Measurements from ENCODE around the gene SUMO4.

The SUMO4 gene

DNA sequence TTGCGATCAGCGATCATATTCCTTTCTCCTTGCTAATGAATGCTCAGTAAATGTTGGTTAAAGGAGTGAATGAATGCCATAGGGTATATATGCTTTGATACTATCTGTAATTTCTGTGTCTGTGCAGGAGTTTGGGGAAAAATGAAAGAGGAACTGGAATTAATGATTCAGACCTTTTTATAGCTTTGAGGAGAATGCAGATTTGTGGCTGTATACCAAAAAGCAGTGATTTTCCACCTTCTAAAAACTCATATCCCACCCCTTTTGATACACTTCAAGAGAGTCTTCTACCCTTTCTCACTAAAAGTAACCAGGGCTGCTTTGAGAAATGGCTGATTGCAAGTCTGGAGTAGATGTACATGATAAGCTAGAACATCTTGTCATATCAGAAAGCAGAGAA lies 26.6 kb upstream of the SUMO4 start:
- DNase-seq (ENCODE audit: extremely low read depth, low read depth): no peak
- TF ChIP-seq, protein P1, sequence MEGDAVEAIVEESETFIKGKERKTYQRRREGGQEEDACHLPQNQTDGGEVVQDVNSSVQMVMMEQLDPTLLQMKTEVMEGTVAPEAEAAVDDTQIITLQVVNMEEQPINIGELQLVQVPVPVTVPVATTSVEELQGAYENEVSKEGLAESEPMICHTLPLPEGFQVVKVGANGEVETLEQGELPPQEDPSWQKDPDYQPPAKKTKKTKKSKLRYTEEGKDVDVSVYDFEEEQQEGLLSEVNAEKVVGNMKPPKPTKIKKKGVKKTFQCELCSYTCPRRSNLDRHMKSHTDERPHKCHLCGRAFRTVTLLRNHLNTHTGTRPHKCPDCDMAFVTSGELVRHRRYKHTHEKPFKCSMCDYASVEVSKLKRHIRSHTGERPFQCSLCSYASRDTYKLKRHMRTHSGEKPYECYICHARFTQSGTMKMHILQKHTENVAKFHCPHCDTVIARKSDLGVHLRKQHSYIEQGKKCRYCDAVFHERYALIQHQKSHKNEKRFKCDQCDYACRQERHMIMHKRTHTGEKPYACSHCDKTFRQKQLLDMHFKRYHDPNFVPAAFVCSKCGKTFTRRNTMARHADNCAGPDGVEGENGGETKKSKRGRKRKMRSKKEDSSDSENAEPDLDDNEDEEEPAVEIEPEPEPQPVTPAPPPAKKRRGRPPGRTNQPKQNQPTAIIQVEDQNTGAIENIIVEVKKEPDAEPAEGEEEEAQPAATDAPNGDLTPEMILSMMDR (IDR thresholded peaks at IDR 0.05; ENCODE audit: low read depth, low read length): no peak

DNA sequence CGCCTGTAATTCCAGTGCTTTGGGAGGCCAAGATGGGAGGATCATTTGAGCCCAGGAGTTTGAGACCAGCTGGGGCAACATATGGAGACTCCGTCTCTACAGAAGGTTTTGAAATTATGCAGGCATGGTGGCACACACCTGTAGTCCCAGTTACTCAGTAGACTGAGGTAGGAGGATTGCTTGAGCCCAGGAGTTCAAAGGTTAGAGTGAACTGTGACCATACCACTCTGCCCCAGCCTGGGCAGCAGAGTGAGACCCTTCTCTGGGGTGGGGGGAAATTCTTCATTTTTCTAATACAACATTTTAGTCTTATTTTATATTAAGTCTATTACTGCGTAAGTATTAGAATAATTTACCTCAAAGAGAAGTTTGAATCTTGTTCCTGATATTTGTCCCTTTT lies 20.1 kb upstream of the SUMO4 start:
- no peak for DNase-seq (ENCODE audit: extremely low read depth, low read depth)

DNA sequence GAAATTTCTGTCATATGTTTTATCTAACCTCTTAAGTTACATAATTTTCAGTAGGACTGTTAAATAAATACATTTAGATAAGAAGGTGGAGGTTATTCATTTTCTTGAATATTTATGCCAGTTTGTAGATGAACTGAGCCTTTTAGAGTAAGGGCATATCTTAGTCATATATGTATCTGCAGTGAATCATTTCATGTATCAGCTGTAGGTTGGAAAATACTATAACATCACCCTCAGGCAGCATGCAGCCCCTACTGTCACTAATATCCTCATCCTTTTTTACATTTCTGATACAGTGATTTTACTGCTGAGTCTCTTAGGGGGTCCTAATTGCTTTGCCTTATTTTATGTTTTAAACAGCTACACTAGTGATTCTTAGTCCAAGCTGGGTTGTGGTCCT lies 19.5 kb upstream of the SUMO4 start:
- no peak for DNase-seq (ENCODE audit: extremely low read depth, low read depth)
- TF ChIP-seq, protein P1 (IDR thresholded peaks at IDR 0.05; ENCODE audit: low read depth, low read length): no peak

More for the DNA sequence above, 20.1 kb upstream of the SUMO4 start:
- TF ChIP-seq, protein P1 (IDR thresholded peaks at IDR 0.05; ENCODE audit: low read depth, low read length): no peak

DNA sequence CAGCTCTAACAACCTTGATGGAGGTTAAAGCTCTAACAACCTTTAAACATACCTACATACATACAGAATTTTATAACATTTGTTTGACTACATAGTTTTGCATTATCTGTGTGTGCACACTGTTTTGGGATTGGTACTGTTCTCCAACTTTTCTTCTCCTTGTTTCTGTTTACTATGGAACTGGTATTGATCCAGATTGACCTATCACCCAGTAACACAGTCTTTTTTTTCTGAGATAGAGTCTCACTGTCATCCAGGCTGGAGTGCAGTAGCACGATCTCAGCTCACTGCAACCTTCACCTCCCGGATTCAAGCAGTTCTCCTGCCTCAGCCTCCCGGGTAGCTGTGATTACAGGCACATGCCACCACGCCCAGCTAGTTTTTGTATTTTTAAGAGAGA lies 16.7 kb upstream of the SUMO4 start:
- DNase-seq (ENCODE audit: extremely low read depth, low read depth): no peak

DNA sequence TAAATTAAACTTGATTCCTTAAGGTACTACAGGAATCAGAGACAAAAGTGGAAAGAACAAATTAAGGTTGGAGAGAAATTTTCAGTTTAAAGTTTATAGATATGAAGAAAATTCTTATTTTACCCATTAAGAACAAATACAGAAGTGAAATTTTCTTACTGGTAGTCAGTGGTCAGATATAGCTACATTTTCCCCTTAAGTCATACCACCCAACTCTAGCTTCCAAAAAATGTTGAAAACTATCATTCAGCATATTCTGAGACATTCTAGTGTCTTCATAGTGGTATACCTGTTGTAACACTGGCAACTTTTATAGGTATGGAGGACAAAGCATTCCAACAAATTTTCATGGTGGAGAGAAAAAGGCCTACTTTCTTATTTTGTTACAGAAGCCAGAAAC lies 15.6 kb upstream of the SUMO4 start:
- no peak for DNase-seq (ENCODE audit: extremely low read depth, low read depth)
- TF ChIP-seq, protein P1 (IDR thresholded peaks at IDR 0.05; ENCODE audit: low read depth, low read length): no peak

More for the DNA sequence above, 16.7 kb upstream of the SUMO4 start:
- TF ChIP-seq, protein P1 (IDR thresholded peaks at IDR 0.05; ENCODE audit: low read depth, low read length): no peak

DNA sequence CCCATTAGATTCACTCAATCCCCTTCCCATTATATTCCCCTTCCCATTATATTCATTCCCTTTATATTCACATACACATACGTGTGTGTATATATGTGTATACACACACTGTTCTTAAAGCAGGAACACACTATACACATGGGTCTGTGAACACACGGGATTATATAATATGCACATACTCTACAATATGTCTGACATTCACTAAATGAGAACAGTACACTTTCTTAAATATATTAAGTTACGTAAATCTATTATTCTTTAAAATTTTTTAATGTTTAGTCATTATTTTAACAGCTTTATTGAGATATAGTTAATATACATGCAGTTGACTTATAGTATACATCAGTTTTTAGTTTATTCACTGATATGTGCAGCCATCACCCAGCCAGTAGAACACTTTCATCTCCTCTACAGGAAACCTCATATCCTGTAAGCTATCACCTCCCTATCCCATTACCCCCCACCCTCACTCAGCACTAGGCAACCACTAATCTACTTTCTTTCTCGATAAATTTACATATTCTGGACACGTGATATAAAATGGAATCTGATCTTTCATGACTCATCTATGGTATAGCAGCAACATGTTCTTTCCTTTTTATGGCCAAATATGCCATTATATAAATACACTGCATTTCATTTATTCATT lies 13.9 kb upstream of the SUMO4 start:
- no peak for DNase-seq (ENCODE audit: extremely low read depth, low read depth)

DNA sequence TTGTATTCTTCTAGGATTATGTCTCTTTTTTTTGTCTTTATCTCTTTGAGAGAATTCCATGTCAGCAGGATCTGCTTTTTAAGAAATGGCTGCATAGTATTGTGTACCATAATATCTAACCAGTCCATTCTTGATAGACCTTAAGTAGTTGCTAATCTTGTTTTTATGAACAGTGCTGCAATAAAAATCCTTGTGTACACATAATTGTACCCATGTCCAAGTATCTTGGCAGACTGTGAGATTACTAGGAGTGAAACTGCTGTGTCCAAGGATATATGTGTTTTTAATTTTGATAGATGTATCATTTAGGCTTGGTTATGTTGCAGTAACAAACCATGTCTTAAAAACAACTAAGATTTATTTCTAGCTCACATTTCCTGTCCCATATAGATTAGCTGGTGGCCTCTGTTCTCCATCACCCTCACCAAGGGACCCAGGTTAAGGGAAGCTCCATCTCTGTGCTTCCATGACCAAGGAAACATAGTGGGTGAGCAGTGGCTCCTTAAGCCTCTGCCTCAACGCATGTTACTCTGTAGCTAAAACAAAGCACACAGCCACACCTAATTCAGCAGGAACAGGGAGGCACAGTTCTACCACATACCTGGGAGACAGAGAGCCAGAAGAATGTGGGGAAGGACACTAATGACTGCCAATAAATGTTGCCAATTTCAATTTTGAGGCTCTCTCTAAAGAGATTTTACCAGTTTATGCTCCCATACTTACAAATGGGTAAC lies 12.1 kb upstream of the SUMO4 start:
- no peak for DNase-seq (ENCODE audit: extremely low read depth, low read depth)
- TF ChIP-seq, protein P1 (IDR thresholded peaks at IDR 0.05; ENCODE audit: low read depth, low read length): no peak

More for the DNA sequence above, 13.9 kb upstream of the SUMO4 start:
- TF ChIP-seq, protein P1 (IDR thresholded peaks at IDR 0.05; ENCODE audit: low read depth, low read length): no peak

All from AG09319 (cell line).